ENCODE results near the gene CSNK1G1. TPM values are rescaled to one million over a fixed set of nuclear protein-coding genes. Genes with fewer than 3 reads are reported as not detected.

CSNK1G1 gene
- total RNA-seq, 1 donor from 2014 or later, result 37.0 TPM

DNA sequence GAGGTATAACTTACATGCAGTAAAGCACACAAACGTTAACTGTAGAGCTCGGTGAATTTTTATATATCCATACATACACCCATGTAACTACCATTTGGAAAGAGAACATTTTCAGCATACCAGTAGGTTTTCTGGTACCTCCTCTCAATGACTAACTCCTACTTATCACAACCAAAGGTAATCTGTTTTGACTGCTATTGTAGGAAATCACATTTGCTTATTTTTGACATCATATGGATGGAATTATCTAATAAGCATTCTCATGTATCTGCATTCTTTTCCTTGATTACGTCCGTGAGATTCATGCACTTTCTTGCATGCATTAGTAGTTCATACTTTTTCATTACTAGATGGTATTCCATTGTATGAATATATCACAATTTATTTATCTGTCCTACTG lies 76.8 kb downstream of the CSNK1G1 start:
- Histone ChIP-seq H3K27me3 (ENCODE audit: insufficient read depth, low read length) (no peaks in the 10 kb centered on the region), H3K27ac (ENCODE audit: low read depth, low read length) (no peak overlapping the region), H2AFZ (ENCODE audit: low read depth, low read length) (no peak overlapping the region), H3K4me1 (ENCODE audit: insufficient read depth, low read length) (no peaks in the 10 kb centered on the region), H4K20me1 (ENCODE audit: insufficient read depth, low read length) (peaks cover 50% of the 10 kb centered on the region), H3K9me3 (ENCODE audit: insufficient read depth, low read depth, low read length) (no peaks in the 10 kb centered on the region), H3K9ac (ENCODE audit: low read length) (no peak overlapping the region), H3K4me2 (ENCODE audit: low read length) (no peak overlapping the region), H3K4me3 (ENCODE audit: insufficient read depth, low read depth, low read length) (no peak overlapping the region), H3K36me3 (ENCODE audit: insufficient read depth, low read length) (no peaks in the 10 kb centered on the region), H3K79me2 (ENCODE audit: insufficient read depth, low read length) (peaks cover 38% of the 10 kb centered on the region)
- H3K36me3 Mint-ChIP-seq (ENCODE audit: low read depth, unreplicated experiment), result no peaks in the 10 kb centered on the region
- FAIRE-seq (peak; percentile 54), DNase-seq (ENCODE audit: low read depth) (peak; percentile 39)
- TF ChIP-seq EZH2 (IDR thresholded peaks at IDR 0.05; ENCODE audit: insufficient read depth, low read length), result no peak
- TF ChIP-seq, protein P1, sequence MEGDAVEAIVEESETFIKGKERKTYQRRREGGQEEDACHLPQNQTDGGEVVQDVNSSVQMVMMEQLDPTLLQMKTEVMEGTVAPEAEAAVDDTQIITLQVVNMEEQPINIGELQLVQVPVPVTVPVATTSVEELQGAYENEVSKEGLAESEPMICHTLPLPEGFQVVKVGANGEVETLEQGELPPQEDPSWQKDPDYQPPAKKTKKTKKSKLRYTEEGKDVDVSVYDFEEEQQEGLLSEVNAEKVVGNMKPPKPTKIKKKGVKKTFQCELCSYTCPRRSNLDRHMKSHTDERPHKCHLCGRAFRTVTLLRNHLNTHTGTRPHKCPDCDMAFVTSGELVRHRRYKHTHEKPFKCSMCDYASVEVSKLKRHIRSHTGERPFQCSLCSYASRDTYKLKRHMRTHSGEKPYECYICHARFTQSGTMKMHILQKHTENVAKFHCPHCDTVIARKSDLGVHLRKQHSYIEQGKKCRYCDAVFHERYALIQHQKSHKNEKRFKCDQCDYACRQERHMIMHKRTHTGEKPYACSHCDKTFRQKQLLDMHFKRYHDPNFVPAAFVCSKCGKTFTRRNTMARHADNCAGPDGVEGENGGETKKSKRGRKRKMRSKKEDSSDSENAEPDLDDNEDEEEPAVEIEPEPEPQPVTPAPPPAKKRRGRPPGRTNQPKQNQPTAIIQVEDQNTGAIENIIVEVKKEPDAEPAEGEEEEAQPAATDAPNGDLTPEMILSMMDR (IDR thresholded peaks at IDR 0.05; ENCODE audit: insufficient read depth, low read depth, low read length), result no peak
- no peaks in the 10 kb centered on the region for H3K9me3 Mint-ChIP-seq (ENCODE audit: unreplicated experiment)
- no peaks in the 10 kb centered on the region for H3K27me3 Mint-ChIP-seq (ENCODE audit: low read depth, unreplicated experiment)
- H3K27ac Mint-ChIP-seq (ENCODE audit: unreplicated experiment), result no peak overlapping the region
- H3K4me3 Mint-ChIP-seq (ENCODE audit: unreplicated experiment), result no peak overlapping the region
- peaks cover 7% of the 10 kb centered on the region for H3K4me1 Mint-ChIP-seq (ENCODE audit: low read depth, unreplicated experiment)

DNA sequence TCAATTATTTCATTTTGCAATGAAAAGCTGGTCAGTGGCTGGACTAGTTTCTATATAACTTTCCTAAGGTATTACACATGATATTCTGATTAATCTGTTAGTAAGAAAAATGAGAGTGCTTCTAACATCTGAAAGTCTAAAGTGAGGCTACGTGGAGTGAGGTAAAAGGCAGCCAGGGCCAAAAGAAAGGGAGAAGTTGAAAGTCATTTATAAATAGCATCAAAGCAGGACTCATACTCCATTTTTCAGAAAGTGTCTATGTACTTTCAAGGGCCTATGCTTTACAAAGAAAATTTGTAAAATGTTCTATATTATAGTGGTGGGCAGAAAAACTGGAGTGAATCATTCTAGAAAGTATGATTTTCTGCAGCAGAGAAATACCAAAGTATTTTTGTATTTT lies 80.0 kb downstream of the CSNK1G1 start:
- TF ChIP-seq, protein P1 (IDR thresholded peaks at IDR 0.05; ENCODE audit: insufficient read depth, low read depth, low read length), result no peak
- TF ChIP-seq EZH2 (IDR thresholded peaks at IDR 0.05; ENCODE audit: insufficient read depth, low read length), result no peak
- H3K4me1 Mint-ChIP-seq (ENCODE audit: low read depth, unreplicated experiment), result no peaks in the 10 kb centered on the region
- Histone ChIP-seq H3K27me3 (ENCODE audit: insufficient read depth, low read length) (no peaks in the 10 kb centered on the region), H3K79me2 (ENCODE audit: insufficient read depth, low read length) (peaks cover 43% of the 10 kb centered on the region), H3K9ac (ENCODE audit: low read length) (no peak overlapping the region), H3K36me3 (ENCODE audit: insufficient read depth, low read length) (no peaks in the 10 kb centered on the region), H3K4me3 (ENCODE audit: insufficient read depth, low read depth, low read length) (no peak overlapping the region), H3K27ac (ENCODE audit: low read depth, low read length) (no peak overlapping the region), H3K4me1 (ENCODE audit: insufficient read depth, low read length) (no peaks in the 10 kb centered on the region), H3K4me2 (ENCODE audit: low read length) (no peak overlapping the region), H3K9me3 (ENCODE audit: insufficient read depth, low read depth, low read length) (no peaks in the 10 kb centered on the region), H2AFZ (ENCODE audit: low read depth, low read length) (no peak overlapping the region), H4K20me1 (ENCODE audit: insufficient read depth, low read length) (peaks cover 58% of the 10 kb centered on the region)
- FAIRE-seq, result no peak
- no peak for DNase-seq (ENCODE audit: low read depth)
- no peak overlapping the region for H3K27ac Mint-ChIP-seq (ENCODE audit: unreplicated experiment)
- peaks cover 2% of the 10 kb centered on the region for H3K36me3 Mint-ChIP-seq (ENCODE audit: low read depth, unreplicated experiment)
- H3K4me3 Mint-ChIP-seq (ENCODE audit: unreplicated experiment), result no peak overlapping the region
- H3K27me3 Mint-ChIP-seq (ENCODE audit: low read depth, unreplicated experiment), result no peaks in the 10 kb centered on the region
- H3K9me3 Mint-ChIP-seq (ENCODE audit: unreplicated experiment), result no peaks in the 10 kb centered on the region

DNA sequence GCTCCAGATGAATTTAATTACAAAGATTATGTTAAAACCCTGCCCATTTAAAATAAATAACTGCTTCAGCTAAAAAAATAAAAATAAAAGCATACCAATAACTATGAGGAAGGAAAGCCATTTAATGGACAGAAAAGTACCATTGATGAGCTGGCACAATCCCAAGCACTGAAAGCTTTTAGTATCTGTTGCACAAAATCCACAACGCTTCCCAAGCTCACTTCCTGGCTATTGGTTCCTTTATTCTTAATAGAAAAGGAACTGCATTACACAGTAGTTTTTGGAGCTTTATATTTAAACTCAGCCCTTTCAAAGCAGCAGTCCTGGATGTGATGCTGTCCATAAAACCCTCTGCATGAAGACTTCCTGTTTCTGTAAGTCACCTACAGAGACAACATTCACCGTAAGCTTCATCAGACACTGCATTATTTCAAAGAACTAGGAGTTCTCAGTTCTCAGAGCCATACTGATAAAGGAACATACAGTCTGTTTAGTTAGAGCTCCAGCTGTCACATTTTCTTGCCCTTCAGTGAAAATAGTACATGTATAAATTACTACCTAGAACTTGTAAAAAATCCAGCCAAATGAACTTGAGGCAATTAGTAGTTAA lies 81.5 kb downstream of the CSNK1G1 start:
- no peak overlapping the region for H3K27ac ChIP-seq (ENCODE audit: low read depth, low read length)
- H4K20me1 ChIP-seq (ENCODE audit: insufficient read depth, low read length), result peaks cover 60% of the 10 kb centered on the region

More for the DNA sequence above, 81.5 kb downstream of the CSNK1G1 start:
- no peaks in the 10 kb centered on the region for H3K36me3 ChIP-seq (ENCODE audit: insufficient read depth, low read length)
- FAIRE-seq (no peak), DNase-seq (ENCODE audit: low read depth) (no peak)
- peaks cover 35% of the 10 kb centered on the region for H3K79me2 ChIP-seq (ENCODE audit: insufficient read depth, low read length)
- H3K4me3 ChIP-seq (ENCODE audit: insufficient read depth, low read depth, low read length), result no peak overlapping the region
- H3K4me2 ChIP-seq (ENCODE audit: low read length), result no peak overlapping the region
- H3K27me3 ChIP-seq (ENCODE audit: insufficient read depth, low read length), result no peaks in the 10 kb centered on the region
- Mint-ChIP-seq H3K27me3 (ENCODE audit: low read depth, unreplicated experiment) (no peaks in the 10 kb centered on the region), H3K4me3 (ENCODE audit: unreplicated experiment) (no peak overlapping the region), H3K27ac (ENCODE audit: unreplicated experiment) (no peak overlapping the region), H3K36me3 (ENCODE audit: low read depth, unreplicated experiment) (peaks cover 5% of the 10 kb centered on the region), H3K9me3 (ENCODE audit: unreplicated experiment) (peaks cover 2% of the 10 kb centered on the region), H3K4me1 (ENCODE audit: low read depth, unreplicated experiment) (no peaks in the 10 kb centered on the region)
- no peaks in the 10 kb centered on the region for H3K9me3 ChIP-seq (ENCODE audit: insufficient read depth, low read depth, low read length)
- H3K4me1 ChIP-seq (ENCODE audit: insufficient read depth, low read length), result no peaks in the 10 kb centered on the region
- H3K9ac ChIP-seq (ENCODE audit: low read length), result no peak overlapping the region
- no peak for TF ChIP-seq EZH2 (IDR thresholded peaks at IDR 0.05; ENCODE audit: insufficient read depth, low read length)
- TF ChIP-seq, protein P1 (IDR thresholded peaks at IDR 0.05; ENCODE audit: insufficient read depth, low read depth, low read length), result no peak
- no peak overlapping the region for H2AFZ ChIP-seq (ENCODE audit: low read depth, low read length)
